ENCODE results near the gene METTL3.
A peak's percentile ranks its signal among the peaks of the same experiment; 100 is the strongest.
"Not testable (repeated sequence)": the region's sequence is repeated elsewhere in the genome, so short reads cannot be mapped to it uniquely, and the experiment has no call there.

The METTL3 gene

DNA sequence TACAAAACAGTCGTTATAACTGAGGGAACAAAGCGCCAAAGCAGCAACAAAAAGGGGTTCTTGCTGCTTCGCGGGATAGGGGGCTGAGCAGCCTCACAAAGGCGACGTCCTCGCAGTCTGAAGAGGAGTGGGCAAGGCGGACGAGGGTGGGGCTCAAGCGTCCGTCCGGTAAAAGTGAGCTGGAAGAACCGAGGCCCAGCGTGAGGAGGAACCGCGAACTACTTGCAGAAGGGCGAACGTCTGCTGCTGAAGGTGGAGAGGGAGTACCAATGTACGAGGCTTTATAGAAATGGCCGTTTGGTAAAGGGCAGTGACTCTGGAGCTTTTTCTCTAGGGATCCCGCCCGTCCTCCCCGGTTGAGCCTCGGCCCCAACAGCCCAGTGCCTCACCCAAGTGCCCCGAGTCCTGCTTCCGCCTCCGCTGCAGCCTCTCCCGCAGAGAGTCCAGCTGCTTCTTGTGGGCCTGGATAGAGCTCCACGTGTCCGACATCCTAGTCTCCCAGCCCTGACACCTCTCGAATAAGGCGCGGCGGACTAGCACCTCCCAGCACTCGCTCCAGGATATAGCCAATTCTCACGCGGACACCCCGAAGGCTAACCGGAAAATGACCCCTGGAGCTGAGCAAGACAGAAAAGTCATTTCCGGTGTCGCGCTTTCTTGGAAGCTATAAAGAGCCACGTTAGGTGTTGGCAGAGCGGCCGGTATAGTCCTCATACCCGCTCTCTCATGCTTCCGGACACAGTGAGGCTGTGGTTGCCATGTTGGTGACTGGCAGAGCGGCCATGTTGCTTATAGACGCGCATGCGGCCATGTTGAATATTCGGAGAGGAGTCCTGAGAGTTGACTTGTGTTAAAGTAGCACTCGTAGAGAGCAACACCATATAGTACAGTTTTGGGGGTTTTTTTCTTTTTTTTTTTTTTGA is at the start of gene METTL3:
METTL3 (minus strand) TSS at position 606 of the 923 bp plus-strand sequence; CDS start at position 489, 117 bp downstream.
- DNase-seq (ENCODE audit: low read depth in 3 of 3, low spot score in 1 of 3) = peak; percentile 81 to 84 (median 82)

- no peak for DNase-seq (ENCODE audit: low read depth in 3 of 3, low spot score in 1 of 3)
Measured at GRCh38 chr14:21558703-21559170, 47.6 kb upstream of the METTL3 start.

DNA sequence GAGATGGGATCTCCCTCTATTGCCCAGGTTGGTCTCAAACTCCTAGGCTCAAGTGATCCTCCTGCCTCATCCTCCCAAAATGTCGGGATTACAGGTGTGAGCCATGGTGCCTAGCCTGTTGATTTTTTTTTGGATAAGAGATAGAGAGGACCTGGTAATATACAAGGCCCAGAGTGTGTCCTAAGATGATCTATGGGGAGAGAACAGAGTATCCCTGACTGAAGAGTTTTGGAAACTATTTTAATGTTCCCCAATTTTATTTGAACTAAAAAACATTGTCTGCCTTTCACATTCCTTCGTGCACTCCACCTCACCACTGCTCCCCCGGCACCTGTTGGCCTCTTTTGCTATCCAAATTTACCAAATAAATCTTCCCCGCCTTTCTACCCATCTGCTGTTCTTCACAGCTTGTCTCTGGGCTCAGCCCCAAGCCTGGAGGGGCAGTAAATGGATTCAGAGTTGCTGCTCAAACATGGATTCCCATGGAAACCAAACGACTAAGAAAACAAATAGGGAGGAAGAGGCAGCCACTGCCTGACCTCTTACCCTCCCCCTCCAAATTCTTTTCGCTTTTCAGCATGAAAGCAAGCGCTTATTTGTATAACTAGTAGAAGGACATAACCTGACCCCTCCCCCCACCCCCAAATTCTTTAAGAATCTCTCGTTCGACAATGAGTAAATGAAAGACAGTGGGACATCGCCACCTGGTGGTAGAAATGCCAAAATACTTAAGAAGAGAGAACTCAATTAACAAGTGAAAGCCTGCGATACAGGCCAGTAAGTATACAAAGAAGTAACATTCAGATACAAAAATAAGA is 46.2 kb upstream of the METTL3 start:
- DNase-seq (ENCODE audit: low read depth in 3 of 3, low spot score in 1 of 3) = peak; percentile 39 to 50 (median 45)

GRCh38 chr14:21556378-21557083 is 45.4 kb upstream of the METTL3 start:
- DNase-seq (ENCODE audit: low read depth in 3 of 3, low spot score in 1 of 3) = no peak

GRCh38 chr14:21553266-21553665 is 42.1 kb upstream of the METTL3 start:
- no peak for DNase-seq (ENCODE audit: low read depth in 3 of 3, low spot score in 1 of 3)

GRCh38 chr14:21544588-21544987 is 33.4 kb upstream of the METTL3 start:
- DNase-seq (ENCODE audit: low read depth in 3 of 3, low spot score in 1 of 3) = not testable (repeated sequence)

DNA sequence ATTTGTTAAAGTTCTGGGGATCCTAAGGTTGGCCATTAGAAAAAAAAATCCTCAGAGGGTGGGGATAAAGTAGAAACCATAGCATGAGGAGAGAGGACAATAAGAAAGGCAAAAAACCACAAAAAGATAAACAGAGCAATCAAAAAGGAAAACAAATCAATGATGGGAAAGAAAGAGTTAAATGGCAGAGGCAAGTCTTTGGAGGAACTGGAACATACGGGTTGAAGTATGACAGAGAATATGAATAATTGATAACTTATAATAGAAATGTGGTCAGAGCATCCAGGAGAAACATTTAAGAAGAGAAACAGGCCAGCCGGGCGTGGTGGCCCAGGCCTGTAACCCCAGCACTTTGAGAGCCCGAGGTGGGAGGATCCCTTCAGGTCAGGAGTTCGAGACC is 32.8 kb upstream of the METTL3 start:
- DNase-seq (ENCODE audit: low read depth in 3 of 3, low spot score in 1 of 3) = no peak

- no peak for DNase-seq (ENCODE audit: low read depth in 3 of 3, low spot score in 1 of 3)
Measured at GRCh38 chr14:21543521-21543960, 32.4 kb upstream of the METTL3 start.

- DNase-seq (ENCODE audit: low read depth in 3 of 3, low spot score in 1 of 3) = no peak
Measured at GRCh38 chr14:21541413-21542074, 30.4 kb upstream of the METTL3 start.

GRCh38 chr14:21539189-21539940 is 28.2 kb upstream of the METTL3 start:
- DNase-seq (ENCODE audit: low read depth in 3 of 3, low spot score in 1 of 3) = no peak

DNA sequence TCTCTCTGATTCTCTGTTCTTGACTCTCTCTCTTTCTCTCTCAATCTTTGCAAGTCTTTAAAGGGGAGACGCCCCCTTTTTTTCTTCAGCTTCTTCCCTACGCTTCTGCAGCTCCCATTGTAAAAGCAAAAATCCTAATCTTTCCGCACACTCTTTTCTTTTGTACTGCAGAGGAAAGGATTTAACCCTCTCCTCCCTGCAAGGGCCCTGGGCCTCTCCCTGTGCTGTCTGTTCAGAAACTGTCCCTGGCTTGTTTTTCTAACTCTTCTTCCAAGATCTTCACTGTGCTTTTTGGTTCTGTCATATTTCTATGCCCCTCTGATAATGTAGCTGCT is 25.9 kb upstream of the METTL3 start:
- DNase-seq (ENCODE audit: low read depth in 3 of 3, low spot score in 1 of 3) = no peak

DNA sequence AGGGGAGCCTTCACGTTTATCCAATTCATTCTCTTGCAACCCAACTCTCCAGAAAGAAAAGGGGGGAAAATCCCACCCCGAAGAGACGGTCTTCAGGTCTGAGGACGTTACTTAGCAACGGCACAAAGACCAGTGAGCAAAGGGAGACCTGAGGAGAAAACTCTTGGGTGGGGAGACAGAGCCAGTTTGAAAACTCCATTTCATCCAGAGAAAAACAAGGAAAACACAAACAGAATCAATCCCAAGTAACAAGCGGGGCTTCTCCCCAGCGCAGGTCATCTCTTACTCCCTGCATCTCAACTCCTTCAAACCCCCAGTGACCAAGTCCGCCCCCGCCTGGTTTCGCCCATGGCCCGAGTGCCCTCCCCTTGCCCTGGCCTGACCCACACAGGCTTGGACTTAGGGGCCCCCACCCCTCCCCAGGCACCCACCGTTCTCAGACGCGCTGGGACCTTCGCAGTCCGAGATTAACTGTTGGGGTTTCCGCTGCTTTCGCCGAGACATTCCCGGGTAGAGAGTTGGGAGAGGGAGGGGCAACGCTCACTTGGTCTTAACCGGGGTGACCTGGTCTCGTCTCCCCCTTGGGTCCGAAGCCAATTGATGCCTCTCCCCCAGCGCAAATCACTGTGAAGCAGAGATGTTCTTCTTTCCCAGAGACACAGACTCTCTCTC is 25.4 kb upstream of the METTL3 start:
- DNase-seq (ENCODE audit: low read depth in 3 of 3, low spot score in 1 of 3) = no peak

DNA sequence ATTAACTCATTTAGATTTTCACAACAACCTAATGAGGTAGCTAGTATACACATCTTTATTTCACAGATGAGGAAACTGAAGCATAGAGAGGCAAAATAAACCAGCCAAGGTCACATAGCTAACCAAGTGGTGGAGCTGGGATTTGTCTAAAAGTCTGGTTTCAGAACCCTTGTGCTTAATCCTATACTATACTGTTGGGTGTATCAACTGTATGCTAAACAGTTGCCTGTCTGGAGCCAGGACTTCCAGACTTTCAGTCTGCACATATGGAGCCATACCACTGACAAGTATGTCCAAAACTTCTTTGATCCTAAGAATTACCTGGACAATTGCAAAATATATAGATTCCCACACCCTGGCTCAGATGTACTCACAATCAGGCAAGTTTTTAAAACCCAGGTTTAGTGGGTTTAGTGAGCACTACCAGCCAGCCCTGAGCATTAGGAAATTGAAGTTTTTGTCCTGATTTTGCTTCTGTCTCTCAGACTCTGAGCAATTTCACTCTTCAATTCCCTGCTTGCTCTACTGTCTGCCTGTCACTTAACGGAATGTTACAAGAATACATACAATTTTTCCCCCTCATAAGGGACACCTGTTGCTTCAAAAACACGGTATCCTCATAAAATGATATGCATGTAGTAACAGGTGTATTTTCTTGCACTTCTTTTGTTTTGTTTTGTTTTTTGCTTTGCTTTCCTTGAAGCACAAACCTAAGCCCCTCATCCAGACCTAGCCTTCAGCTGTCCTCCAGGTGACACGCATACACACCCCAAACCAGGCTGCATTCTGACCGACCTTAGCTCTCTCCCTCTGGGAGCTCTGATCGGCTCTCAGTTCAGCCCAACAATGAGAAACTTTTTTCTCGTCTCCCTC is 24.6 kb upstream of the METTL3 start:
- DNase-seq (ENCODE audit: low read depth in 3 of 3, low spot score in 1 of 3) = no peak

- DNase-seq (ENCODE audit: low read depth in 3 of 3, low spot score in 1 of 3) = no peak
Measured at GRCh38 chr14:21534576-21534975, 23.4 kb upstream of the METTL3 start.

GRCh38 chr14:21533294-21533693 is 22.2 kb upstream of the METTL3 start:
- no peak for DNase-seq (ENCODE audit: low read depth in 3 of 3, low spot score in 1 of 3)

GRCh38 chr14:21529515-21529914 is 18.4 kb upstream of the METTL3 start:
- no peak for DNase-seq (ENCODE audit: low read depth in 3 of 3, low spot score in 1 of 3)

GRCh38 chr14:21528381-21529348 is 17.5 kb upstream of the METTL3 start:
- no peak for DNase-seq (ENCODE audit: low read depth in 3 of 3, low spot score in 1 of 3)
